Activated T-helper 1 cell treated with anti-CD3 and anti-CD28 coated beads, Interleukin-12 subunit alpha, Interleukin-12 subunit beta, Interleukin-2, Interleukin-4 antibody, amounts not matched to agents 30 ng/mL and 10 ng/mL and 1 ng/mL, durations not matched to agents 14 hours and 24 hours and 36 hours (primary cell): ENCODE results near the gene MTARC1. TPM values are rescaled to one million over a fixed set of nuclear protein-coding genes. Genes with fewer than 3 reads are reported as not detected.

Source experiments
- DNase-seq: peaks from one replicate; pipeline ENCODE4 v3.0.0; 2021; ENCODE audit warnings: low spot score
- H3K27ac Mint-ChIP-seq: one replicate; pipeline ENCODE4 v1.8.0; 2021; ENCODE audit warnings: mild to moderate bottlenecking, mixed read lengths
- H3K27me3 Mint-ChIP-seq: one replicate; pipeline ENCODE4 v1.8.0; 2022; ENCODE audit warnings: mild to moderate bottlenecking, moderate library complexity, mixed read lengths; ENCODE audit not compliant: insufficient read depth
- H3K36me3 Mint-ChIP-seq: one replicate; pipeline ENCODE4 v1.8.0; 2021; ENCODE audit warnings: low read depth, mixed read lengths
- H3K4me1 Mint-ChIP-seq: one replicate; pipeline ENCODE4 v1.8.0; 2021; ENCODE audit warnings: low read depth, mixed read lengths
- H3K4me3 Mint-ChIP-seq: one replicate; pipeline ENCODE4 v1.8.0; 2021; ENCODE audit warnings: mild to moderate bottlenecking, moderate library complexity, mixed read lengths
- H3K9me3 Mint-ChIP-seq: one replicate; pipeline ENCODE4 v1.8.0; 2021; ENCODE audit warnings: mixed read lengths
- intact Hi-C: fragments of 100-400 bp; cut with micrococcal nuclease; formaldehyde crosslinking; loops from one replicate; pipeline ENCODE4 v1.15.1; 2024
- total RNA-seq: library from RNA; stranded (reverse); gene quantifications from 2 replicates; pipeline ENCODE4 v1.2.3, GENCODE V29; 2022

MTARC1 gene
- total RNA-seq, 1 donor from 2014 or later = not detected

DNA sequence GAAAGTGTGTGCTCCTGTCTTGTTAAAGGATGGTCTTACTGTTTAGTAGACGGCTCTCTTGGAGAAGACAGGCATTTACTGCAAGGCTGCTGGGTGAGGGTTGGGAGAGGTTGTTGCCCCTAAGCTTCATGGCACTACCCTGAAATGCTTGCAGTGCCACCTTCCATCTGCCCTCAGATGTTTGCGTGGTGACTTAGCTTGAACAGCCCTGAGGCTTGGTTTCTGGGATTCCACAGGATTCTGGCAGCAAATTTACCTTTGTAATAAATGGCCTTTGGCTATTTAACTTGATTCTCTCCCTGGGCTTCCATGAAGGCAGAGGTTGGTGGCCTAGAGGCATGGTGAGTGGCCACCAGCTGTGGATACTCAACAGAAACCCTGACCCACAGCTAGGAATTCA lies 11.6 kb downstream of the MTARC1 start:
- H3K4me3 Mint-ChIP-seq = no peak overlapping the region
- no peaks in the 10 kb centered on the region for H3K36me3 Mint-ChIP-seq
- no peaks in the 10 kb centered on the region for H3K9me3 Mint-ChIP-seq
- intact Hi-C loops = no loop called here
- DNase-seq = no peak
- H3K4me1 Mint-ChIP-seq = no peaks in the 10 kb centered on the region
- H3K27me3 Mint-ChIP-seq = no peaks in the 10 kb centered on the region
- no peak overlapping the region for H3K27ac Mint-ChIP-seq

DNA sequence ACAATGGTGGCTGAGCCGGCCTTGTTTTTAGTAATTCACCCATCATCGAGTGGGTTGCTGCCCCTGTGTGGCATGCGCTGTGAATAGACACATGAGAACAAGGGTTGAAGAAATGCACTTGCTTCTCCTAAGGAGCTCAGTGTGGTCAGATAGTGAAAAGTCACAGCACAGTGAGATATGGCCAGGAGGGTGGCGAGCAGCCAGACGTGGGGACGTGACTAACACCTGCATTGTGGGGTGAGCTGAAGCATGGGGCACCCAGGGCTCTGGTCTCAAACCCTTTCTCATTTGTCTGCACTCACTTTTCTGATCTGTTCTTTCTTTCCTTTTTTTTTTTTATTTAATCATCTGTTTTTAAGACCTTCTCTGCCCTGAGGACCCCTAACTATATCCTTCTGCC lies 13.5 kb downstream of the MTARC1 start:
- intact Hi-C loops = no loop called here
- H3K4me3 Mint-ChIP-seq = no peak overlapping the region
- H3K36me3 Mint-ChIP-seq = no peaks in the 10 kb centered on the region
- no peak overlapping the region for H3K27ac Mint-ChIP-seq
- H3K4me1 Mint-ChIP-seq = no peaks in the 10 kb centered on the region
- H3K9me3 Mint-ChIP-seq = no peaks in the 10 kb centered on the region
- H3K27me3 Mint-ChIP-seq = no peaks in the 10 kb centered on the region
- no peak for DNase-seq

DNA sequence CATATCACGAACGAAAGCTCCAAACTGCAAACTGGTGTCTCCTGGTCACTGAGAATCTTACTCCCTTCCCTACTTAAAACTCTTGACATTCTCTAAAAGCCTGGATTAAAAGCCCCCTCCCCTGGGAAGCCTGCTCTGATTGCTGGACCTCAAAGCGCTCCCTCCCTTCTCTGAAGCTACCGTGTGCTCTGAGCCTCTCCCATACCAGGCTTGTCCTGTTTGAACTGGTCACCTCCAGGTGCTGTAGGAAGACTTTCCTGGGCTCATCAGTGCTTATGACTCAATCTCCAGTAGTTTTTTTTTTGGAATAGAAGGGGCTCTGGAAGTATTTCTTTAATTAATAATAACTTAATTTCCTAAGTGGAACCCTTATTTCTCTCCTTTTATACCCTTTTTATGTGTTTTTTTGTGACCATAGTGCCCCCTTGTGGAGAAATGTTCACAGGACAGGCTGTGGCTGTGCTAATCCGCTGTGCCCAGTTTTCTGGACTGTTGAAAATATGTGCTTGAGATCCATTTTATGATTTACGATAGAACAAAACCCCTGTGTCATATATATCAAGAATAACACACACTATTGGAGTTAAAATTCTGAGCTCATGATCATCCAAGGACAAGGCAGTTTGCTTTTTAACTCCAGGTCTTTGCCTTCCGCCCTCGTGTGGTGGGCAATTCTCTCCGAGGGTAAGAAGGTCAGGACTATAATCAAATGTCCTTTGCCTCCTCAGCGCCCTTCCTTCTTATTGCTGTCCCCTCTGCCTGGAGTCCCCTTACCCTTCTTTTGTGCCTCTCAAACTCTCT lies 16.9 kb downstream of the MTARC1 start:
- Mint-ChIP-seq H3K4me3 (no peak overlapping the region), H3K36me3 (no peaks in the 10 kb centered on the region), H3K27me3 (no peaks in the 10 kb centered on the region), H3K27ac (no peak overlapping the region), H3K9me3 (no peaks in the 10 kb centered on the region), H3K4me1 (no peaks in the 10 kb centered on the region)
- DNase-seq = no peak
- intact Hi-C loops = no loop called here

DNA sequence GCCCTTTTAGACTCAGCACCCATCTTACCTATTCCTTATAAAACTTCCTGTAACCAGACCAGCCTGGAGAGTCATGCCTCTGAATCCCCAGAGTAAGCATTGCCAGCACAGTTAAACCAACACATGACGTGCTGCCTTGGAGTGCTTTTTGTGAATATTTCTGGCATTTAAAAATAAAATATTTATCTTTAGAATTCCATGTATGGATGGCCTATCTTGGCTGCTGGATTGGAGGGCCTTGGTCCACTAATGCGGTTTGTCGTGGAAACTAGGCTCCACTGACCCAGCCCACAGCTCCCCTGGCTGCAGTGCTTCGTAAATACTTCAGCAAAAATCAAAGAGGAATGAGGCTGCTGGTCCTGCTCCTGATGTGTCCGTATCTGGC lies 17.5 kb downstream of the MTARC1 start:
- H3K36me3 Mint-ChIP-seq = no peaks in the 10 kb centered on the region
- no peaks in the 10 kb centered on the region for H3K27me3 Mint-ChIP-seq
- no peaks in the 10 kb centered on the region for H3K9me3 Mint-ChIP-seq
- H3K4me3 Mint-ChIP-seq = no peak overlapping the region
- H3K4me1 Mint-ChIP-seq = no peaks in the 10 kb centered on the region
- no peak overlapping the region for H3K27ac Mint-ChIP-seq
- intact Hi-C loops = no loop called here
- no peak for DNase-seq

DNA sequence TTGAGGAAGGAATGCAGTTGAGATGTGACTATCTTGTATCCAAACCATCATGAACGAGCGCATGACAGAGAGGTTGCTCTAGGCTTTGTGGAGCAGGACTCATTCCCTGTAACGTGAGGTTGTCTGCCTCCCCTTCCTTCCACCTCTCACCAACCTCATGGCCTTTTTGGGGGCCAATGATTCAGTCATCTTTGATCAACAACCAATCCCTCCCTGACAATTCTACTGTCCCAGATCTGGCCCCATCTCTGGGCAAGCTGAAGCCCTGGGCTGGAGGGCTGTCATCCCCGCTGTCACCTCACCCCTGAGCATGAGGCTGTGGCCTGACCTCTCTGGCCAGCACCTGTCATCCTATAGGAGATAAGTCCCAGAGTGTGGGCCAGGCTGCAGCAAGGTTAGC lies 19.7 kb downstream of the MTARC1 start:
- H3K4me3 Mint-ChIP-seq = no peak overlapping the region

DNA sequence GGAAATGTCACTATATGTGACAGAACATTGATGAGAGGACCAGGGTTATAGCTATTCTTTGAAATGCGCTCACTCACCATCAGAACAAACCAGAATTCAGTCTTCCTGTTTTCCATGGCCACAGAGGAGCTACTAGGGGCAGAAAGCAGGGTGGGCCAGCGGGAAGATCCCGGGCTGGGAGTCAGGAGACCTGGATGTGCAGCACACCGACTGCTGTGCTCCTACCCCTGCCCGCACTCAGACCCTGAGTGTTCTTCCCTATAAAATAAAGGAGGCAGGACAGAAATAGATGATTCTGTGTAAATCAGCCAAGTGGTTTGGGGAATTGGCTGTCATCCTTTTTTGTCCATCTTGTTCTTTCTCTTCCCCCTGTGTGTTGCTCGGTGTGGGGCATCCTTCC lies 21.0 kb downstream of the MTARC1 start:
- Mint-ChIP-seq H3K27me3 (peaks cover 8% of the 10 kb centered on the region), H3K27ac (no peak overlapping the region), H3K9me3 (no peaks in the 10 kb centered on the region), H3K36me3 (no peaks in the 10 kb centered on the region), H3K4me3 (no peak overlapping the region), H3K4me1 (peaks cover 9% of the 10 kb centered on the region)
- intact Hi-C loops = no loop called here
- DNase-seq = no peak

More for the DNA sequence above, 19.7 kb downstream of the MTARC1 start:
- H3K4me1 Mint-ChIP-seq = peaks cover 9% of the 10 kb centered on the region
- no peak overlapping the region for H3K27ac Mint-ChIP-seq
- intact Hi-C loops = no loop called here
- no peaks in the 10 kb centered on the region for H3K9me3 Mint-ChIP-seq
- no peaks in the 10 kb centered on the region for H3K36me3 Mint-ChIP-seq
- peaks cover 6% of the 10 kb centered on the region for H3K27me3 Mint-ChIP-seq
- no peak for DNase-seq

DNA sequence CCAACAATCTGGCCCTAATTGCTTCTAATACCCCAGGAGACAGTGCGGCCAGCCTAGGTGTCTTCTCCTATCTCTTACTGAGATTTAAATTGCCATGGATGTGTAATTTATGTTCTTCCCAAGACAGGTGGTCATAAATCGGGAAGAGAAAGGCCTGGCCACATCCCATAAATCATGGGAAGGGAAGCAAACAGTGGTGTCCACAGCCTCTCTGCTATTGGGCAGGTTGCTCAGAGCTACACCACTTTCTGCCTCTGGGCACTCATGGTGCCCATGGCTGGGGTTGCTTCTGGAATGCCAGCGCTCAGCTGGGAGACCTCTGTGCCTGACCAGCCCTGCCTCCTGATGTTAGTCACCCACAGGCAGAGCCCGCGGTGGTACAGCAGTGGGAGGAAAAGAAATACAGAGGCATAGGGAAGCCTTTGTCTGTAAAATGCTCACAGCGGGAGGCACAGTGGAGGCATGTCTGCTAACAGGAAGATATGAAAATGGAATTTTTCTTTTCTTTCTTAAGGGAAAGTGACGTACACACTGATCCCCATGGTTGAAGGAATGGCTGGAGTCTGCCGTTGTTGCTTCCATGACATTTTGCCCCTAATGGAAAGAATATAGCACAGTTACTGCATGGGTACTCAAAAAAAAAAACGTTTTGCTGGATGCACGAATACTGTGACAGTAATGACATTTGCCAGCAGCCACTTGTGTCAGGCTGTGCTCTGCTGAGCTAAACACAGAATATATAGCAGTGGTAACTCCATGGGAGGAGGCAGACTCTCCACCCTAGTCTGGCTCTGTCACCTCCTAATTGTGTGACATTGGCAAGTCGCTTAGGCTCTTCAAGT lies 21.9 kb downstream of the MTARC1 start:
- intact Hi-C loops = no loop called here
- no peaks in the 10 kb centered on the region for H3K9me3 Mint-ChIP-seq
- no peak for DNase-seq
- H3K36me3 Mint-ChIP-seq = no peaks in the 10 kb centered on the region
- peaks cover 8% of the 10 kb centered on the region for H3K27me3 Mint-ChIP-seq
- H3K4me3 Mint-ChIP-seq = no peak overlapping the region
- no peak overlapping the region for H3K27ac Mint-ChIP-seq
- peaks cover 9% of the 10 kb centered on the region for H3K4me1 Mint-ChIP-seq

DNA sequence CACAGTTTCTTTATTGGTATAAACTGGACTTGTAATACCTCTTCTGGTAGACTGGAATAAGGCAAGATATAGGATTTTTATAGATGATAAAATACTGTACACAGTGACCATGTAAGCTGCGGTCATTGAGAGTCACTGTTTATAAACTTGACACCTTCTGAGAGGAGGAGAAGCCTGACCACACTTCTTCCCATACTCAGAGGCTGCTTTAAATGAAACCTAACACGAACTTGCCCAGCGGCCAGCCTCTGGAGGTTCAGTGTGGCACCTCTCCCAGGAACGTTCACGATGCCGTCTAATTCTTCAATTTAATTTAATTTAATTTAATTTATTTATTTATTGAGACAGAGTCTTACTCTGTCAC lies 22.5 kb downstream of the MTARC1 start:
- peaks cover 9% of the 10 kb centered on the region for H3K4me1 Mint-ChIP-seq
- H3K9me3 Mint-ChIP-seq = no peaks in the 10 kb centered on the region
- intact Hi-C loops = no loop called here
- H3K27me3 Mint-ChIP-seq = peaks cover 8% of the 10 kb centered on the region
- no peaks in the 10 kb centered on the region for H3K36me3 Mint-ChIP-seq
- DNase-seq = no peak
- H3K4me3 Mint-ChIP-seq = no peak overlapping the region
- H3K27ac Mint-ChIP-seq = no peak overlapping the region

DNA sequence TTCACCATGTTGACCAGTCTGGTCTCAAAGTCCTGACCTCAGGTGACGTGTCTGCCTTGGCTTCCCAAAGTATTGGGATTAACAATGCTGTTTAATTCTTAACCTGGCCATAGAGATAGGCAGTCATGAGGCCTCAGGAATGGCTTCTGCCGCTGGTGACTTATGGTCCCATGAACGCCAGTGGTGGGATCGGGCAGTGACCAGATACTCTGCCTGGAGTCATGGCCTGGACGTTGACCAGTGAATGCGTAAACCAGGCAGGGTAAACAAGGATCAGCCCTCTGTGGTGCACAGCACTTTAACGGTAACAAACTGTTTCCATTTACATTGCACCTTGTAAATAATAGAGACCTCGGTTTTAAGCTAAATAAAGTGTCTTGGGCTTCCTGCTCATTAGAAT lies 23.0 kb downstream of the MTARC1 start:
- Mint-ChIP-seq H3K4me1 (peaks cover 9% of the 10 kb centered on the region), H3K4me3 (no peak overlapping the region), H3K27ac (no peak overlapping the region), H3K36me3 (no peaks in the 10 kb centered on the region), H3K9me3 (no peaks in the 10 kb centered on the region), H3K27me3 (peaks cover 8% of the 10 kb centered on the region)
- intact Hi-C loops = loop anchor here (1.0 to 2.0 kb wide), 3 partner anchors 394 to 1645 kb away; no protein-coding TSS in a partner anchor
- no peak for DNase-seq

DNA sequence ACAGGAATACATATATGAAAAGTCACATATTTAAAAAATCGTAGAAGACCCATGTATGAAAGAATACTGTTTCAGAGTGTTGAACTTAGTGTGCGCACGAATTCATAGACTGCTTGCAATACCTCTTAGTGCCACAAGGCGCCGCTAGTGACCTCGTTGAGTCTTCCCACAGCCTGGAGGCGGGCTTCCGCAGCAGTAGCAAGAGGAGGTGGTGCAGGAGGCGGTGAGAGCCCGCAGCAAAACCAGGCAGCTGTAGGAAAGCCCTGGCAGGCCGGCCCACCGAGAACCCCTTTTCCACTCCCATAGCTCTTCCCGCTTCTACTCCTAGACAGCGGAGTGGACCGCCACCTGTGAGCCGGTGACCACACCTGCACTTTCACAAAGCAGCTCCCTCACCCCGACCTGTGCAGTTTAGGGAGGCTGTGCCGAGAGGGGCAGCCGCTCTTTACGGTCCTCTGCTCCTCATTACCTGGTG lies 23.5 kb downstream of the MTARC1 start:
- no peaks in the 10 kb centered on the region for H3K36me3 Mint-ChIP-seq
- peak; percentile 55 for DNase-seq
- peaks cover 8% of the 10 kb centered on the region for H3K27me3 Mint-ChIP-seq
- H3K27ac Mint-ChIP-seq = no peak overlapping the region
- H3K4me1 Mint-ChIP-seq = peaks cover 9% of the 10 kb centered on the region
- intact Hi-C loops = loop anchor here (1.0 to 2.0 kb wide), 3 partner anchors 393 to 1645 kb away; no protein-coding TSS in a partner anchor
- no peak overlapping the region for H3K4me3 Mint-ChIP-seq
- no peaks in the 10 kb centered on the region for H3K9me3 Mint-ChIP-seq

DNA sequence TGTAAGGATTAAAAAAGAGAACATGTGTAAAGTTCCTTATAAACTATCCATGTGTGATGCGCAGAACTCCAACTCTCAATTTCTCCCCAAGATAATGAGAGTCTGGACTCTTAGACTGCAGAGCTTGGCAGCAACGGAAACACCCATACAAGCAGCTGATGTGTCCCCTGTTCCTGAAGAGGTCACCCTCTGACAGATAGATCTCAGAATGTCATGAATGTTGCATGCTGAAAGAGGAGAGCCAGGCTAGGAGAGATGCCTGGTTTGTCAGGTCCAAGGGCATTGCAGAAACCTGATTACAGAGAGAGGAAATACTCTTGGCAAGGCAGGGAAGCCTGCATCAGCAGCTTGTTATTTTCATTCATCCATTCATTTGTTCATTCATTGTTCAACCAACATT lies 24.2 kb downstream of the MTARC1 start:
- no peaks in the 10 kb centered on the region for H3K9me3 Mint-ChIP-seq
- H3K4me3 Mint-ChIP-seq = no peak overlapping the region
- no peak overlapping the region for H3K27ac Mint-ChIP-seq
- H3K4me1 Mint-ChIP-seq = peaks cover 9% of the 10 kb centered on the region
- intact Hi-C loops = loop anchor here (1.0 to 2.0 kb wide), 3 partner anchors 392 to 1644 kb away; no protein-coding TSS in a partner anchor
- H3K27me3 Mint-ChIP-seq = peaks cover 10% of the 10 kb centered on the region
- H3K36me3 Mint-ChIP-seq = no peaks in the 10 kb centered on the region
- no peak for DNase-seq

DNA sequence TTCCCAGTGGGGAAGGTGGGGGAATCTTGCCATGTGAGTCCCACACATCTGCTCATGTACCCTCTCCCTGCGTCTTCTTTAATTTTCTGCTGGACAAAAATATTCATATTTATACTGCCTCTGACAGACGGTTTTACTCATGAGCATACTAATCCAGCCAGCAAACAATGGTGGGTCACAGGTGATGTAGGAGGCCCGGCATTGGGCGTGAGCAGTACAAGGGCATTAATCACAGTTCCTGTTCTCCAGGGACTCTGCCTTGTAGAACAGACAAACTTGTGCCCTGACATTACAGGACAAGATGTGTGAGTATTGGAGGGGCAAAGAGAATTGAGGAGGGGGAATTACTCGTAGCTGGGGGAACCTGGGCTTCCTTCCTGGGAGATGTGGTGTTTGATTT lies 25.0 kb downstream of the MTARC1 start:
- no peak overlapping the region for H3K27ac Mint-ChIP-seq
- H3K36me3 Mint-ChIP-seq = no peaks in the 10 kb centered on the region
- H3K4me3 Mint-ChIP-seq = no peak overlapping the region
- no peaks in the 10 kb centered on the region for H3K9me3 Mint-ChIP-seq
- no peak for DNase-seq
- intact Hi-C loops = loop anchor here (2.0 kb wide), 1 partner anchor 1643 kb away; no protein-coding TSS in a partner anchor
- peaks cover 10% of the 10 kb centered on the region for H3K27me3 Mint-ChIP-seq
- H3K4me1 Mint-ChIP-seq = peaks cover 9% of the 10 kb centered on the region

DNA sequence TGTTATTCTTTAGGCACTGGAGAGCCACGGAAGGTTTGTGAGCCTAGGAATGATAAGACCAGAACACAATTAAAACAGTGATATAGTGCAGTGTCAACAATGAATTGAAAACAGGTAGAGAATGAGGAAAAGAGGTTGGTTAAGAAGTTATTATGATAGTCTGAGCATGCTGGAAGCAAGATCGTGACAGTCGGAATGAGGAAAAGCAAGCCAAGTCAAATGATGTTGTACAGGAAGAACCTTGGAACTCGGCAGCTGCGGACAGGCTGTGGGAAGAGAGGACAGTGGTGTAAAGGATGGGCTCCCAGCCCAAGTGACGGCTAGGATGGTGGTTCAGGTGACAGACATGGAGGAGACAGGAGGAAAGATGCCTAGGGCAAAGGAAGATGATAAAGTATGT lies 25.6 kb downstream of the MTARC1 start:
- Mint-ChIP-seq H3K36me3 (no peaks in the 10 kb centered on the region), H3K9me3 (no peaks in the 10 kb centered on the region), H3K27me3 (peaks cover 10% of the 10 kb centered on the region), H3K27ac (no peak overlapping the region), H3K4me1 (peaks cover 9% of the 10 kb centered on the region), H3K4me3 (no peak overlapping the region)
- DNase-seq = no peak
- intact Hi-C loops = no loop called here
